OCI-LY7 (cell line): ENCODE data around the gene RAPGEF5. TPM values are rescaled to one million over a fixed set of nuclear protein-coding genes. Genes with fewer than 3 reads are reported as not detected.
A peak's percentile ranks its signal among the peaks of the same experiment; 100 is the strongest.

Source experiments
- BruUV-seq: library from RNA; stranded (reverse); fragments of 400-500 nt; replicated peaks from 2 replicates; lab custom pipeline; 2021; lab: Mats Ljungman, UMichigan
- CTCF ChIA-PET: fragments of 300-600 bp; sonication (Branson Sonifier 250); formaldehyde crosslinking; loops from one replicate; lab custom pipeline; 2022; ENCODE audit warnings: antibody characterized with exemption; ENCODE audit not compliant: unreplicated experiment; lab: Charles Lee
- POLR2A ChIA-PET: fragments of 300-600 bp; sonication (Branson Sonifier 250); formaldehyde crosslinking; loops from one replicate; lab custom pipeline; 2022; ENCODE audit warnings: antibody characterized with exemption; lab: Charles Lee
- DNase-seq: peaks from one replicate; pipeline ENCODE4 v3.0.0-alpha.2; 2015; ENCODE audit warnings: low spot score
- H2AFZ ChIP-seq: fragments of 200-600 bp; sonication (generic), shearing (Covaris generic); 2 replicates; pipeline ENCODE4 v1.6.1; 2014; ENCODE audit warnings: mild to moderate bottlenecking, antibody characterized with exemption, low read length, moderate library complexity
- H3K27ac ChIP-seq: fragments of 200-600 bp; sonication (generic); 2 replicates; pipeline ENCODE4 v1.5.1; 2014; ENCODE audit warnings: mixed run types, low read depth, mild to moderate bottlenecking, moderate library complexity, low read length, inconsistent platforms; ENCODE audit not compliant: poor library complexity, severe bottlenecking
- H3K36me3 ChIP-seq: fragments of 200-600 bp; sonication (generic); 2 replicates; pipeline ENCODE4 v1.6.1; 2014; ENCODE audit warnings: mild to moderate bottlenecking, antibody characterized with exemption, low read length, moderate library complexity, mixed read lengths; ENCODE audit not compliant: insufficient read depth
- H3K4me1 ChIP-seq: fragments of 200-600 bp; sonication (generic); 2 replicates; pipeline ENCODE4 v1.5.1; 2014; ENCODE audit warnings: mild to moderate bottlenecking, low read length; ENCODE audit not compliant: insufficient read depth, poor library complexity, severe bottlenecking
- H3K4me2 ChIP-seq: fragments of 200-600 bp; sonication (generic); 2 replicates; pipeline ENCODE4 v1.6.1; 2014; ENCODE audit warnings: mild to moderate bottlenecking, low read length
- H3K4me3 ChIP-seq: fragments of 200-600 bp; sonication (generic); 2 replicates; pipeline ENCODE4 v1.5.1; 2014; ENCODE audit warnings: mild to moderate bottlenecking, low read depth, low read length; ENCODE audit not compliant: poor library complexity, severe bottlenecking
- H3K79me2 ChIP-seq: fragments of 200-600 bp; sonication (generic); 2 replicates; pipeline ENCODE4 v1.6.1; 2016; ENCODE audit warnings: low read depth, mild to moderate bottlenecking, low read length, moderate library complexity, mixed read lengths; ENCODE audit not compliant: insufficient read depth
- H3K9me2 ChIP-seq: fragments of 200-600 bp; sonication (generic); 2 replicates; pipeline ENCODE4 v1.6.1; 2016; ENCODE audit warnings: mild to moderate bottlenecking, low read length, mixed read lengths; ENCODE audit not compliant: insufficient read depth
- H3K9me3 ChIP-seq: fragments of 200-600 bp; sonication (generic); 2 replicates; pipeline ENCODE4 v1.6.1; 2014; ENCODE audit warnings: mild to moderate bottlenecking, mixed run types, low read length, mixed read lengths
- H4K20me1 ChIP-seq: fragments of 200-600 bp; sonication (generic); 2 replicates; pipeline ENCODE4 v1.6.1; 2014; ENCODE audit warnings: mild to moderate bottlenecking, antibody characterized with exemption, low read length, moderate library complexity, mixed read lengths; ENCODE audit not compliant: insufficient read depth
- EZH2phosphoT487 ChIP-seq: fragments of 200-600 bp; sonication (generic); IDR thresholded peaks from 2 replicates; pipeline ENCODE4 v1.6.1; 2018; ENCODE audit warnings: low read depth, borderline replicate concordance, mild to moderate bottlenecking, mixed run types, antibody characterized with exemption, low read length, moderate library complexity, mixed read lengths
- intact Hi-C: fragments of 100-400 bp; cut with micrococcal nuclease; formaldehyde crosslinking; loops from one replicate; pipeline ENCODE4 v1.10.0; 2022; ENCODE audit not compliant: unreplicated experiment
- total RNA-seq, 2 experiments: library from RNA; depleted of rRNA in 1 of 2; stranded (reverse); fragments of >200 nt in 1 of 2; shearing (Covaris generic) in 1 of 2; gene quantifications; 2 replicates each; pipeline ENCODE4 v1.2.3, GENCODE V29; 2014 to 2022
- TF ChIP-seq, protein P1 (sequence below): fragments of 200-600 bp; sonication (generic); conservative IDR thresholded peaks from 2 replicates; pipeline ENCODE4 v1.5.1; 2014; ENCODE audit warnings: mild to moderate bottlenecking, antibody characterized with exemption, low read length, moderate library complexity, mixed read lengths

Gene RAPGEF5
- total RNA-seq, 2 experiments from 2014 or later = 114 to 115 TPM

DNA sequence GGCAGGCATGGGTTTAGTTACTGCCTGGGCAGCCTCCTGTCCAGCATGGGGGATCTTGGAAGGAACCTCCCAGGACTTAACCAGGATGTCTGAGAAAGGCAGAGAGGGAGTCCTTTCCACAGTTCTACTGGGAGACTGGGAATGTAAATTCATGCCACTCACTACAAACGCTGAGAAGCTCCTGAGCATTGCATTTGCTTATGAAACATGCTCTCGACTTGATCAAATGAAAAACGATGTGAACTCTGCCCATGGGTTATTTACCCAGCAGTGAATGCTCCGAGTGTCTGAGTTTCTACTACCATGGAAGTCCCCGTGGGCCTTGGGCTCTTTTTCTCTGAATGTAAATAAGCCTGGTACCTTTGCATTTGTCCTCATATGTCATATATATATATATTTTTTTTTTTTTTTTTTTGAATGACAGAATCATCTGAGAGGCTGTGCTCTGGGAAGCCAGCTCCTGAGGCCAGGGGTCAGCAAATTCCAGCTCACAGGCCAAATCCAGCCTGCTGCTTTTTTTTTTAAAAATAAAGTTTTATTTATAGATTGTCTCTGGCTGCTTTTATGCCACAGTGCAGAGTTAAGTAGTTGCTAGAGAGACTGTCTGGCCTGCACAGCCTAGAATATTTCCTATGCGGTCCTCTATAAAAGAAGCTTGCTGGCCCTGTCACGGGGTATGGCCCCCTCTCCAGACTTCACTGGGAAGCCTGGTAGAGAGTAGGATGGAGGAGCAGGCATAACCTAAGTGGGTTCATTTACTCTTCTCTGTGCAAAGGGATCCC lies 21.4 kb upstream of the RAPGEF5 start:
- Histone ChIP-seq H4K20me1 (no peaks in the 10 kb centered on the region), H3K36me3 (no peaks in the 10 kb centered on the region), H3K4me3 (no peak overlapping the region), H2AFZ (peak overlapping the region; percentile 62), H3K9me2 (no peaks in the 10 kb centered on the region), H3K9me3 (no peaks in the 10 kb centered on the region), H3K4me2 (peak overlapping the region; percentile 61), H3K4me1 (peaks cover 46% of the 10 kb centered on the region), H3K27ac (no peak overlapping the region), H3K79me2 (no peaks in the 10 kb centered on the region)
- DNase-seq = no peak
- intact Hi-C loops = no loop called here
- ChIA-PET POLR2A (interaction anchor here (0.7 to 4.2 kb wide), 6 partner anchors 8 to 60 kb away, joined by 3 to 25 read pairs (median 4); no protein-coding TSS in a partner anchor), CTCF (no interaction called here)
- BruUV-seq = no TSS peak
- TF ChIP-seq, protein P1, sequence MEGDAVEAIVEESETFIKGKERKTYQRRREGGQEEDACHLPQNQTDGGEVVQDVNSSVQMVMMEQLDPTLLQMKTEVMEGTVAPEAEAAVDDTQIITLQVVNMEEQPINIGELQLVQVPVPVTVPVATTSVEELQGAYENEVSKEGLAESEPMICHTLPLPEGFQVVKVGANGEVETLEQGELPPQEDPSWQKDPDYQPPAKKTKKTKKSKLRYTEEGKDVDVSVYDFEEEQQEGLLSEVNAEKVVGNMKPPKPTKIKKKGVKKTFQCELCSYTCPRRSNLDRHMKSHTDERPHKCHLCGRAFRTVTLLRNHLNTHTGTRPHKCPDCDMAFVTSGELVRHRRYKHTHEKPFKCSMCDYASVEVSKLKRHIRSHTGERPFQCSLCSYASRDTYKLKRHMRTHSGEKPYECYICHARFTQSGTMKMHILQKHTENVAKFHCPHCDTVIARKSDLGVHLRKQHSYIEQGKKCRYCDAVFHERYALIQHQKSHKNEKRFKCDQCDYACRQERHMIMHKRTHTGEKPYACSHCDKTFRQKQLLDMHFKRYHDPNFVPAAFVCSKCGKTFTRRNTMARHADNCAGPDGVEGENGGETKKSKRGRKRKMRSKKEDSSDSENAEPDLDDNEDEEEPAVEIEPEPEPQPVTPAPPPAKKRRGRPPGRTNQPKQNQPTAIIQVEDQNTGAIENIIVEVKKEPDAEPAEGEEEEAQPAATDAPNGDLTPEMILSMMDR = no peak
- no peak for TF ChIP-seq EZH2phosphoT487

DNA sequence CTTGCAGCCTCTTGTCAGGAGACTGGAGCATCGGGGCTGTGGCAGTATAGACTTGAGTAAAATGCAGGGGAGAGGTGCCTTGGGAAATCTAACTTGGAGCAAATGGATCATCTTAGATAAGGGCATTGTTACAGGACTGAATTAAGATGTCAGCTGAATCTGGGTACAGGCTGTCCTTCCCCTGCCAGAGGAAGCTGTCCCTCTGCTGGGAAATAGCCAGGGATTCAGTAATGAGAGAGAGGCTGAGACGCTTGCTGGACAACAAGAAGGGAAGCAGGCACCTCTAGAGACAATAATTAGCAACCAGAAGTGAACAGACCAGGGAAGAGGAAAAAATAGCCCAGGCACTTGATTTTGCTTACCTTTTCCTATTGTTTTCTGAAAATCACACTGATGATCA lies 20.7 kb upstream of the RAPGEF5 start:
- BruUV-seq = no TSS peak
- ChIA-PET POLR2A (interaction anchor here (0.8 to 5.3 kb wide), 8 partner anchors 9 to 429 kb away, joined by 3 to 47 read pairs (median 4); no protein-coding TSS in a partner anchor), CTCF (no interaction called here)
- no peak for DNase-seq
- H4K20me1 ChIP-seq = no peaks in the 10 kb centered on the region
- H3K4me3 ChIP-seq = peak overlapping the region; percentile 24
- H3K4me2 ChIP-seq = peak overlapping the region; percentile 61
- intact Hi-C loops = no loop called here
- peaks cover 52% of the 10 kb centered on the region for H3K4me1 ChIP-seq
- no peak for TF ChIP-seq EZH2phosphoT487
- TF ChIP-seq, protein P1 = no peak
- peak overlapping the region; percentile 62 for H2AFZ ChIP-seq
- H3K9me3 ChIP-seq = no peaks in the 10 kb centered on the region
- no peak overlapping the region for H3K27ac ChIP-seq
- H3K9me2 ChIP-seq = no peaks in the 10 kb centered on the region
- H3K36me3 ChIP-seq = no peaks in the 10 kb centered on the region
- H3K79me2 ChIP-seq = no peaks in the 10 kb centered on the region
